Measurements from ENCODE around the gene HRH3. TPM values are rescaled to one million over a fixed set of nuclear protein-coding genes. Genes with fewer than 3 reads are reported as not detected.

The HRH3 gene
- total and polyA plus RNA-seq, 8 donors, result not detected

DNA sequence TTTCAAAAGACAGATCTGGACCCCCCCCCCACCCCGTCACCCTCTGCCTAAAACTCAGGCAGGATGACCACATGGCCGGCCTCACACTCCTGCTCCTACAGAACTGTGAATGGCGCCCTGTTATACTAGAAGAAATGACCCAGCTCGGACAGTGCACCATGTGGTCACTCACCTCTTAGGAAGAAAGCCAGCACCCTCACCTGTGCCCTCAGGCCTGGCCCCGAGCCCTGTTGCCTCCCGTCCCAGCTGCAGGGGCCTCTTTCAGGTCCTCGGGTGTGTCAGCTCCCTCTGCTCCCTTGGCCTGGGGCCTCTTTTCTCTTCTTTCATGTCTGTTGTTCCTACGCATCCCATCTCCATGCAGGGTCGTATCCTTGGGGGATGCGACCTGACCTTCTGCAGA is 42.0 kb upstream of the HRH3 start:
- Histone ChIP-seq H3K27ac (no peak overlapping the region), H3K4me3 (no peak overlapping the region), H3K36me3 (peaks cover 52 to 100% (median 100%) of the 10 kb centered on the region in 4 donors), H3K4me1 (peaks cover 0 to 13% (median 7%) of the 10 kb centered on the region in 4 donors), H3K9me3 (peaks cover 0 to 4% (median 0%) of the 10 kb centered on the region in 4 donors), H3K27me3 (no peaks in the 10 kb centered on the region)
- TF ChIP-seq, protein P1, sequence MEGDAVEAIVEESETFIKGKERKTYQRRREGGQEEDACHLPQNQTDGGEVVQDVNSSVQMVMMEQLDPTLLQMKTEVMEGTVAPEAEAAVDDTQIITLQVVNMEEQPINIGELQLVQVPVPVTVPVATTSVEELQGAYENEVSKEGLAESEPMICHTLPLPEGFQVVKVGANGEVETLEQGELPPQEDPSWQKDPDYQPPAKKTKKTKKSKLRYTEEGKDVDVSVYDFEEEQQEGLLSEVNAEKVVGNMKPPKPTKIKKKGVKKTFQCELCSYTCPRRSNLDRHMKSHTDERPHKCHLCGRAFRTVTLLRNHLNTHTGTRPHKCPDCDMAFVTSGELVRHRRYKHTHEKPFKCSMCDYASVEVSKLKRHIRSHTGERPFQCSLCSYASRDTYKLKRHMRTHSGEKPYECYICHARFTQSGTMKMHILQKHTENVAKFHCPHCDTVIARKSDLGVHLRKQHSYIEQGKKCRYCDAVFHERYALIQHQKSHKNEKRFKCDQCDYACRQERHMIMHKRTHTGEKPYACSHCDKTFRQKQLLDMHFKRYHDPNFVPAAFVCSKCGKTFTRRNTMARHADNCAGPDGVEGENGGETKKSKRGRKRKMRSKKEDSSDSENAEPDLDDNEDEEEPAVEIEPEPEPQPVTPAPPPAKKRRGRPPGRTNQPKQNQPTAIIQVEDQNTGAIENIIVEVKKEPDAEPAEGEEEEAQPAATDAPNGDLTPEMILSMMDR (IDR thresholded peaks at IDR 0.05), result no peak
- TF ChIP-seq POLR2AphosphoS5 (IDR thresholded peaks at IDR 0.05) (no peak), POLR2A (IDR thresholded peaks at IDR 0.05) (no peak), EP300 (IDR thresholded peaks at IDR 0.05) (no peak)
- DNase-seq, result no peak
- intact Hi-C loops (cut with DNase I; ENCODE audit: low total_unique reads), result no loop called here
- 89 to 97% (median 93%) methylated on average over 10 of the region's 10 CpGs for WGBS, 5 donors

DNA sequence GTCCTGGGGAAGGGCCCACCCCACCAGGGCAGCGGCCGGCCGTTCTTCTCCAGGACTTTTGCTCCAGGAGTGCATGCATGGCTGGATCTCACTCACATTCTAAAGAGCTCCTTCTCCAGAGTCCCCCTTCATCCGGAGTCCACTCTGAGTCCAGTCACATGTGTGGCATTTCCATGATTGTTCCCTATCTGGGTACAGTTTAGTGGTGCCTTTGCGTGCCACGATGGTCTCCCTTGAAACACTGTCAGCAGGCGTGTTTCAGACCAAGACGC is 39.2 kb upstream of the HRH3 start:
- intact Hi-C loops (cut with DNase I; ENCODE audit: low total_unique reads), result no loop called here
- Histone ChIP-seq H3K4me1 (peaks cover 0 to 13% (median 7%) of the 10 kb centered on the region in 4 donors), H3K27me3 (no peaks in the 10 kb centered on the region), H3K4me3 (no peak overlapping the region), H3K27ac (no peak overlapping the region), H3K36me3 (peaks cover 56 to 98% (median 94%) of the 10 kb centered on the region in 4 donors), H3K9me3 (no peaks in the 10 kb centered on the region)
- DNase-seq, result no peak
- WGBS, 5 donors, result 91 to 98% (median 94%) methylated on average over 8 of the region's 8 CpGs
- TF ChIP-seq, protein P1 (IDR thresholded peaks at IDR 0.05), result no peak
- TF ChIP-seq POLR2A (IDR thresholded peaks at IDR 0.05) (no peak), POLR2AphosphoS5 (IDR thresholded peaks at IDR 0.05) (no peak)

DNA sequence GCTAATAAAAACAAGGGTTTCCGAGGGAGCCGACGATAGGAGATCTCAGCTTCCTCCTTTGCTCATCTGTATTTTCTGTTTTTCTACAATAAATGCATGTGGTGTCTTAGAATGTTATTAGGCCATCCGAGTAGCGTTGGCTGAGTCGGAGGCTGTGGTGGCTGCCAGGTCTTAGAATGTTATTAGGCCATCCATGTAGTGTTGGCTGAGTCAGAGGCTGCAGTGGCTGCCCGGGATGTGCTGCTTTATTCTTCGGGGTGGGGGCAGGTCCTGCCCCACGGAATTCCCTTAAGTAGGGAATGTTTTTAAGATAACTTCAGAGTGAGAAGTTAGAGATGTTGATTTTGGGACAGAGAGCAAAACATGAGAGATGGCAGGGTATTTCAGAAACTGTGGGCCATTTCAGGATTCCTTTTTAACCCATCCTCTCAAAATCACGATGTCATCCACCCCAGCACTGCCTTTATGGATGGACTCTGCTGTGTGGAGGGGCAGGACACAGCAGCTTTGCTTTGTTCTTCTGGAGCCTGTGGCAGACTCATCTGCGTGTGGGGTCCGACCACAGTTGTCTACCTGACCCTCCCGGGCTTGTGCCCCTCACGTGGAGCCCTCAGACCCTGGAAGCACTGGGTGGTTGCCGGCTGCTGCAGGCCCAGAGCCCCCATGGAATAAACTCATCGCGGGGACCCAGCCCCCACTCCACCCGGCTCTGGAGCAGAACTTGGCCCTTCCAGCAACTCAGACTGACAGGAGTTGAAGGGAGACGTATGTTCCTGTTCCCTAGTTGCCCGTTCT is 38.6 kb upstream of the HRH3 start:
- H3K27ac ChIP-seq, result no peak overlapping the region
- intact Hi-C loops (cut with DNase I; ENCODE audit: low total_unique reads), result no loop called here
- DNase-seq, result no peak
- H3K27me3 ChIP-seq, result no peaks in the 10 kb centered on the region
- H3K4me3 ChIP-seq, result no peak overlapping the region
- H3K36me3 ChIP-seq, result peaks cover 55 to 93% (median 90%) of the 10 kb centered on the region in 4 donors
- TF ChIP-seq, protein P1 (IDR thresholded peaks at IDR 0.05), result no peak
- no peak for TF ChIP-seq POLR2A (IDR thresholded peaks at IDR 0.05)
- TF ChIP-seq POLR2AphosphoS5 (IDR thresholded peaks at IDR 0.05), result no peak
- TF ChIP-seq EP300 (IDR thresholded peaks at IDR 0.05), result no peak
- H3K9me3 ChIP-seq, result no peaks in the 10 kb centered on the region
- peaks cover 0 to 13% (median 7%) of the 10 kb centered on the region in 4 donors for H3K4me1 ChIP-seq
- WGBS, 5 donors, result 73 to 84% (median 79%) methylated on average over 20 of the region's 20 CpGs

DNA sequence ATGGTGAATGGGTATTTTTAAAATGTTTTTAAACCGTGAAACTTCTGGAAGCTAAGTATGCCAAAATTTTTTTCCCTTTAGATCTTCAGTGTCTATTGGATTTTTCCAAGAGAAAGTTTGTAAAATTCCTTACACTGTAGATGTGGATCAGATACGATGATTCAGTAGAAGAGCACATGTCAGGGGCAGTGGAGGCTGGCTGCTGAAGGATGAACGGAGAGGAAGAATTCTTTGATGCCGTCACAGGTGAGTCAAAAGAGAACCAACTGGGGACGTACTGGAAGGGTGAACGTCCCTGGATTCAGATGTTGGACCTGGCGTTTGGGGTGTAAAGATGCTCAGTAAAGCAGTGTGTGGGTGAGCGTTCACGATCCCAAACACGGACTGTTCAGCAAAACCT is 35.9 kb upstream of the HRH3 start:
- H3K9me3 ChIP-seq, result no peaks in the 10 kb centered on the region
- no peak overlapping the region for H3K4me3 ChIP-seq
- no peak for TF ChIP-seq EP300 (IDR thresholded peaks at IDR 0.05)
- TF ChIP-seq POLR2AphosphoS5 (IDR thresholded peaks at IDR 0.05), result no peak
- TF ChIP-seq, protein P1 (IDR thresholded peaks at IDR 0.05), result no peak
- no peak for TF ChIP-seq POLR2A (IDR thresholded peaks at IDR 0.05)
- intact Hi-C loops (cut with DNase I; ENCODE audit: low total_unique reads), result no loop called here
- H3K27me3 ChIP-seq, result no peaks in the 10 kb centered on the region
- H3K4me1 ChIP-seq, result peaks cover 0 to 28% (median 7%) of the 10 kb centered on the region in 4 donors
- DNase-seq, result no peak
- peaks cover 30 to 74% (median 67%) of the 10 kb centered on the region in 4 donors for H3K36me3 ChIP-seq
- 90 to 94% (median 93%) methylated on average over 10 of the region's 10 CpGs for WGBS, 5 donors
- no peak overlapping the region for H3K27ac ChIP-seq
